ENCODE data around the gene PDE3A.

DNA sequence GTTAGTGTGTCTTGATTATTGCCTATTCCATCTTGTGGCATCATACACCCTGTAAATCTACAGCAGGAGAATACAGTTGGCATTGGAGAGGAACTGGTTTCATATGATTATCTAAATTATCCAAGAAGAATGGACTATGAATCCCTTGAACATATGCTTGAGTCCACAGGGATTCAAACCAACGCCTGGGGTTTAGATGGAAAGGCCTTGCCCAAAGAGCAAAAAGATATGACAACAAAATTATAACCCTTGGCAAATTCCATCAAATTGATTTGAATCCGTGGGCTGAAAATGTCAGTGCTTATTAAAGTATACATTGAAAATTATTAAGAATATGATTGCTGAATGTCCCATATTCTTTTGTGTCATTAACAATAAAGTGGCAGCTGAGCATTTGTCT lies 108.2 kb downstream of the PDE3A start:
- no peak for TF ChIP-seq POLR2A (IDR thresholded peaks at IDR 0.05)
- TF ChIP-seq, protein P1, sequence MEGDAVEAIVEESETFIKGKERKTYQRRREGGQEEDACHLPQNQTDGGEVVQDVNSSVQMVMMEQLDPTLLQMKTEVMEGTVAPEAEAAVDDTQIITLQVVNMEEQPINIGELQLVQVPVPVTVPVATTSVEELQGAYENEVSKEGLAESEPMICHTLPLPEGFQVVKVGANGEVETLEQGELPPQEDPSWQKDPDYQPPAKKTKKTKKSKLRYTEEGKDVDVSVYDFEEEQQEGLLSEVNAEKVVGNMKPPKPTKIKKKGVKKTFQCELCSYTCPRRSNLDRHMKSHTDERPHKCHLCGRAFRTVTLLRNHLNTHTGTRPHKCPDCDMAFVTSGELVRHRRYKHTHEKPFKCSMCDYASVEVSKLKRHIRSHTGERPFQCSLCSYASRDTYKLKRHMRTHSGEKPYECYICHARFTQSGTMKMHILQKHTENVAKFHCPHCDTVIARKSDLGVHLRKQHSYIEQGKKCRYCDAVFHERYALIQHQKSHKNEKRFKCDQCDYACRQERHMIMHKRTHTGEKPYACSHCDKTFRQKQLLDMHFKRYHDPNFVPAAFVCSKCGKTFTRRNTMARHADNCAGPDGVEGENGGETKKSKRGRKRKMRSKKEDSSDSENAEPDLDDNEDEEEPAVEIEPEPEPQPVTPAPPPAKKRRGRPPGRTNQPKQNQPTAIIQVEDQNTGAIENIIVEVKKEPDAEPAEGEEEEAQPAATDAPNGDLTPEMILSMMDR (IDR thresholded peaks at IDR 0.05), result no peak
